ENCODE measurements around the gene SDK1. TPM values are rescaled to one million over a fixed set of nuclear protein-coding genes. Genes with fewer than 3 reads are reported as not detected.
A peak's percentile ranks its signal among the peaks of the same experiment; 100 is the strongest.

SDK1 gene
- total RNA-seq, 1 donor from 2014 or later: 5.4 TPM

GRCh38 chr7:4068286-4068685, 767.2 kb downstream of the SDK1 start:
- peak; percentile 73 for DNase-seq (ENCODE audit: extremely low spot score, unreplicated experiment)
- H3K4me1 Mint-ChIP-seq (ENCODE audit: unreplicated experiment): no peaks in the 10 kb centered on the region
- no peak for TF ChIP-seq CTCF (IDR thresholded peaks at IDR 0.05)
- no peak overlapping the region for H3K27ac Mint-ChIP-seq (ENCODE audit: unreplicated experiment)
- no peaks in the 10 kb centered on the region for H3K27me3 Mint-ChIP-seq (ENCODE audit: unreplicated experiment)
- no peak overlapping the region for H3K4me3 Mint-ChIP-seq (ENCODE audit: unreplicated experiment)
- no peaks in the 10 kb centered on the region for H3K36me3 Mint-ChIP-seq (ENCODE audit: unreplicated experiment)
- no peaks in the 10 kb centered on the region for H3K9me3 Mint-ChIP-seq (ENCODE audit: unreplicated experiment)

GRCh38 chr7:4069268-4070095, 768.4 kb downstream of the SDK1 start:
- peak; percentile 76 for DNase-seq (ENCODE audit: extremely low spot score, unreplicated experiment)
- no peaks in the 10 kb centered on the region for H3K36me3 Mint-ChIP-seq (ENCODE audit: unreplicated experiment)
- H3K27me3 Mint-ChIP-seq (ENCODE audit: unreplicated experiment): no peaks in the 10 kb centered on the region
- no peak for TF ChIP-seq CTCF (IDR thresholded peaks at IDR 0.05)
- H3K4me3 Mint-ChIP-seq (ENCODE audit: unreplicated experiment): no peak overlapping the region
- no peaks in the 10 kb centered on the region for H3K4me1 Mint-ChIP-seq (ENCODE audit: unreplicated experiment)
- H3K27ac Mint-ChIP-seq (ENCODE audit: unreplicated experiment): no peak overlapping the region
- H3K9me3 Mint-ChIP-seq (ENCODE audit: unreplicated experiment): no peaks in the 10 kb centered on the region

- H3K9me3 Mint-ChIP-seq (ENCODE audit: unreplicated experiment): no peaks in the 10 kb centered on the region
- no peaks in the 10 kb centered on the region for H3K36me3 Mint-ChIP-seq (ENCODE audit: unreplicated experiment)
These were observed 769.2 kb downstream of the SDK1 start for GRCh38 chr7:4070214-4070613.

GRCh38 chr7:4071370-4072058, 770.5 kb downstream of the SDK1 start:
- no peaks in the 10 kb centered on the region for H3K36me3 Mint-ChIP-seq (ENCODE audit: unreplicated experiment)

More at GRCh38 chr7:4070214-4070613, 769.2 kb downstream of the SDK1 start:
- Mint-ChIP-seq H3K27ac (ENCODE audit: unreplicated experiment) (no peak overlapping the region), H3K4me1 (ENCODE audit: unreplicated experiment) (no peaks in the 10 kb centered on the region), H3K4me3 (ENCODE audit: unreplicated experiment) (no peak overlapping the region), H3K27me3 (ENCODE audit: unreplicated experiment) (no peaks in the 10 kb centered on the region)
- DNase-seq (ENCODE audit: extremely low spot score, unreplicated experiment): peak; percentile 59
- TF ChIP-seq CTCF (IDR thresholded peaks at IDR 0.05): no peak

More at GRCh38 chr7:4071370-4072058, 770.5 kb downstream of the SDK1 start:
- Mint-ChIP-seq H3K27ac (ENCODE audit: unreplicated experiment) (no peak overlapping the region), H3K27me3 (ENCODE audit: unreplicated experiment) (no peaks in the 10 kb centered on the region), H3K4me1 (ENCODE audit: unreplicated experiment) (no peaks in the 10 kb centered on the region), H3K9me3 (ENCODE audit: unreplicated experiment) (no peaks in the 10 kb centered on the region), H3K4me3 (ENCODE audit: unreplicated experiment) (no peak overlapping the region)
- TF ChIP-seq CTCF (IDR thresholded peaks at IDR 0.05): no peak
- peak; percentile 56 for DNase-seq (ENCODE audit: extremely low spot score, unreplicated experiment)

Measured in osteocyte (in vitro differentiated cells).